ENCODE measurements around the gene PCSK5.

GRCh38 chr9:75950998-75951397 lies 60.5 kb downstream of the PCSK5 start:
- TF ChIP-seq CTCF (IDR thresholded peaks at IDR 0.05) (no peak), POLR2A (IDR thresholded peaks at IDR 0.05) (no peak)
